ENCODE results near the gene PNLDC1.
"Not testable (repeated sequence)": the region's sequence is repeated elsewhere in the genome, so short reads cannot be mapped to it uniquely, and the experiment has no call there.

Gene PNLDC1

GRCh38 chr6:159860482-159860881 lies 60.4 kb downstream of the PNLDC1 start:
- Histone ChIP-seq H3K4me1 (ENCODE audit: control insufficient read depth in 1 of 2, insufficient read depth in 2 of 2, low read length in 2 of 2) (no peaks in the 10 kb centered on the region), H3K27me3 (ENCODE audit: low read depth, low read length) (no peaks in the 10 kb centered on the region), H3K9me3 (ENCODE audit: control insufficient read depth in 1 of 2, low read length in 2 of 2) (peaks cover 0 to 5% of the 10 kb centered on the region in 2 donors), H3K4me3 (ENCODE audit: low read depth in 1 of 2, low read length in 2 of 2) (no peak overlapping the region), H3K27ac (ENCODE audit: low read length) (no peak overlapping the region), H3K36me3 (ENCODE audit: control insufficient read depth in 1 of 2, insufficient read depth in 2 of 2, low read length in 2 of 2) (no peaks in the 10 kb centered on the region)

DNA sequence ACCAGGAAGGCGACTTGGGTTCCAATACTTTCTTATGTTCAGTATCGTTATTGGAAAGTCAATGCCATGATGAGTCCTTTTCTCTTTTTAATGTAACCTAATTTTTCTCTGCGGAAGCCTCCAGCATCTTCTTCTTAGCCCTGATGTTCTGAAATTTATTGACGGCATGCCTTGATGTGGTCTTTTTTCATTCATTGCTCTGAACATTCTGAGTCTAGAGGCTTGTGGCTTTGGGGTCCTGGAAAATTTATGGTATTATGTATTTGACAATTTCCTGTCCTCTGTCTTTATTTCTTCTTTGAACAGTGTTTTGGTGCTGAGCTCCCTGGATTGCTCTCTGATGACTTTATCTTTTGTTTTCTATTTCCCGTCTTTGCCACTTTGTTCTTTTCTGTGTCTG lies 62.0 kb downstream of the PNLDC1 start:
- Histone ChIP-seq H3K9me3 (ENCODE audit: control insufficient read depth in 1 of 2, low read length in 2 of 2) (peaks cover 0 to 3% of the 10 kb centered on the region in 2 donors), H3K4me3 (ENCODE audit: low read depth in 1 of 2, low read length in 2 of 2) (no peak overlapping the region), H3K27me3 (ENCODE audit: low read depth, low read length) (no peaks in the 10 kb centered on the region), H3K36me3 (ENCODE audit: control insufficient read depth in 1 of 2, insufficient read depth in 2 of 2, low read length in 2 of 2) (no peaks in the 10 kb centered on the region), H3K27ac (ENCODE audit: low read length) (no peak overlapping the region), H3K4me1 (ENCODE audit: control insufficient read depth in 1 of 2, insufficient read depth in 2 of 2, low read length in 2 of 2) (no peaks in the 10 kb centered on the region)

GRCh38 chr6:159863341-159863740 lies 63.3 kb downstream of the PNLDC1 start:
- H3K9me3 ChIP-seq (ENCODE audit: control insufficient read depth in 1 of 2, low read length in 2 of 2); H3K27ac ChIP-seq (ENCODE audit: low read length); H3K4me1 ChIP-seq (ENCODE audit: control insufficient read depth in 1 of 2, insufficient read depth in 2 of 2, low read length in 2 of 2); H3K27me3 ChIP-seq (ENCODE audit: low read depth, low read length); H3K36me3 ChIP-seq (ENCODE audit: control insufficient read depth in 1 of 2, insufficient read depth in 2 of 2, low read length in 2 of 2); H3K4me3 ChIP-seq (ENCODE audit: low read depth in 1 of 2, low read length in 2 of 2): not testable (repeated sequence)

- H3K4me3 ChIP-seq (ENCODE audit: low read depth in 1 of 2, low read length in 2 of 2), result no peak overlapping the region
- no peaks in the 10 kb centered on the region for H3K27me3 ChIP-seq (ENCODE audit: low read depth, low read length)
- H3K9me3 ChIP-seq (ENCODE audit: control insufficient read depth in 1 of 2, low read length in 2 of 2), result peaks cover 0 to 4% of the 10 kb centered on the region in 2 donors
Measured at GRCh38 chr6:159865226-159865920, 65.3 kb downstream of the PNLDC1 start.

GRCh38 chr6:159866286-159867247 lies 66.5 kb downstream of the PNLDC1 start:
- H3K4me1 ChIP-seq (ENCODE audit: control insufficient read depth in 1 of 2, insufficient read depth in 2 of 2, low read length in 2 of 2), result no peaks in the 10 kb centered on the region
- no peaks in the 10 kb centered on the region for H3K27me3 ChIP-seq (ENCODE audit: low read depth, low read length)
- no peak overlapping the region for H3K27ac ChIP-seq (ENCODE audit: low read length)
- H3K9me3 ChIP-seq (ENCODE audit: control insufficient read depth in 1 of 2, low read length in 2 of 2), result peaks cover 0 to 4% of the 10 kb centered on the region in 2 donors
- no peak overlapping the region for H3K4me3 ChIP-seq (ENCODE audit: low read depth in 1 of 2, low read length in 2 of 2)
- no peaks in the 10 kb centered on the region for H3K36me3 ChIP-seq (ENCODE audit: control insufficient read depth in 1 of 2, insufficient read depth in 2 of 2, low read length in 2 of 2)

More at GRCh38 chr6:159865226-159865920, 65.3 kb downstream of the PNLDC1 start:
- Histone ChIP-seq H3K27ac (ENCODE audit: low read length) (no peak overlapping the region), H3K36me3 (ENCODE audit: control insufficient read depth in 1 of 2, insufficient read depth in 2 of 2, low read length in 2 of 2) (no peaks in the 10 kb centered on the region), H3K4me1 (ENCODE audit: control insufficient read depth in 1 of 2, insufficient read depth in 2 of 2, low read length in 2 of 2) (no peaks in the 10 kb centered on the region)
